Spleen (tissue), 11 donors: ENCODE measurements around the gene APOBEC3G. TPM values are rescaled to one million over a fixed set of nuclear protein-coding genes. Genes with fewer than 3 reads are reported as not detected.

Source experiments
- DNase-seq: peaks from one replicate; pipeline ENCODE4 v3.0.0-alpha.2; 2020
- H3K27ac ChIP-seq, 8 donors: fragments of 200-600 bp; sonication (generic) in 7 of 8; 1 replicate in 4 of 8; 2 replicates in 4 of 8; pipeline versions ENCODE4 v1.5.0 to v1.8.0; 2016 to 2021; ENCODE audit warnings: inconsistent platforms in 4 of 8, mild to moderate bottlenecking in 4 of 8, moderate library complexity in 1 of 8
- H3K27me3 ChIP-seq, 7 donors: fragments of 200-600 bp; sonication (generic) in 6 of 7; replicated peaks in 1 of 7; 1 replicate in 4 of 7; 2 replicates in 3 of 7; pipeline versions ENCODE4 v1.5.0 to v1.8.0; 2016 to 2021; ENCODE audit warnings: inconsistent platforms in 3 of 7, mild to moderate bottlenecking in 1 of 7
- H3K36me3 ChIP-seq, 6 donors: fragments of 200-600 bp; sonication (generic) in 5 of 6; 1 replicate in 4 of 6; 2 replicates in 2 of 6; pipeline versions ENCODE4 v1.5.0 to v1.8.0; 2016 to 2021; ENCODE audit warnings: inconsistent platforms in 2 of 6
- H3K4me1 ChIP-seq, 6 donors: fragments of 200-600 bp; sonication (generic) in 5 of 6; 1 replicate in 3 of 6; 2 replicates in 3 of 6; pipeline versions ENCODE4 v1.5.0 to v1.8.0; 2016 to 2021; ENCODE audit warnings: inconsistent platforms in 3 of 6
- H3K4me3 ChIP-seq, 8 donors: fragments of 200-600 bp; sonication (generic) in 7 of 8; 1 replicate in 4 of 8; 2 replicates in 4 of 8; pipeline versions ENCODE4 v1.5.0 to v1.8.0; 2016 to 2021; ENCODE audit warnings: inconsistent platforms in 4 of 8, mild to moderate bottlenecking in 4 of 8, moderate library complexity in 2 of 8
- H3K9me3 ChIP-seq, 8 donors: fragments of 200-600 bp; sonication (generic) in 7 of 8; 1 replicate in 4 of 8; 2 replicates in 4 of 8; pipeline versions ENCODE4 v1.5.0 to v1.8.0; 2016 to 2021; ENCODE audit warnings: inconsistent platforms in 4 of 8
- POLR2A ChIP-seq, 3 donors: fragments of 450-650 bp; IDR thresholded peaks; one replicate each; pipeline ENCODE4 v1.5.1; 2017; ENCODE audit warnings: antibody characterized with exemption in 3 of 3, mild to moderate bottlenecking in 1 of 3
- POLR2AphosphoS5 ChIP-seq, 3 donors: sonication (generic); formaldehyde crosslinking; IDR thresholded peaks; one replicate each; pipeline ENCODE4 v1.5.1; 2017; ENCODE audit warnings: antibody characterized with exemption in 3 of 3
- WGBS, 5 donors: extraction: QIAGEN DNeasy Blood & Tissue Kit in 3 of 5; methylation state at CpG; one replicate each; pipeline versions ENCODE4 v1.1.5 to v1.1.7; 2013 to 2018; 5-methylcytosine and 5-hydroxymethylcytosine counted together
- intact Hi-C: fragments of 100-400 bp; cut with DNase I; formaldehyde crosslinking; loops from one replicate; pipeline ENCODE4 v1.15.0; 2023; ENCODE audit warnings: low total_unique reads
- polyA plus RNA-seq, 3 donors: library from polyadenylated mRNA; stranded (reverse); fragments of 200-250 nt; gene quantifications; one replicate each; pipeline ENCODE4 v1.2.1, GENCODE V29; 2013
- total RNA-seq, 7 donors: library from RNA; depleted of rRNA in 3 of 7; stranded (reverse); fragments of >200 nt in 3 of 7; fragmentation: NEBNext Ultra II Directional in 4 of 7; extraction: Animal tissue kit (Norgen Biotek cat#: 25700) in 4 of 7; gene quantifications; one replicate each; pipeline versions ENCODE4 v1.1.0 to v1.2.1, GENCODE V29; 2016 to 2021
- TF ChIP-seq, protein P1 (sequence below), 11 experiments: fragments of 200-600 bp in 7 of 11; fragments of 450-650 bp in 4 of 11; sonication (generic) in 4 of 11; IDR thresholded peaks in 8 of 11; conservative IDR thresholded peaks in 3 of 11; 1 replicate in 7 of 11; 2 replicates in 4 of 11; pipeline versions ENCODE4 v1.4.0 to v1.8.0; 2016 to 2021; ENCODE audit warnings: antibody characterized with exemption in 11 of 11, inconsistent platforms in 4 of 11, mild to moderate bottlenecking in 1 of 11
- donor health status: healthy with polysubstance abuse.
- donor health status: DM: no; HTN: no; CAD: no; lungs with moderate emphysema.
- donor health status: DM: no; HTN: no; CAD: no.
- donor health status: Bipolar disorder and iron deficiency.
- donor health status: healthy.
- donor health status: DM: no; HTN: no; CAD: no.
- donor health status: DM: yes; HTN: yes; CAD: no.

APOBEC3G gene
- total and polyA plus RNA-seq, 10 donors = 44.3 to 72.8 (median 52.0) TPM

DNA sequence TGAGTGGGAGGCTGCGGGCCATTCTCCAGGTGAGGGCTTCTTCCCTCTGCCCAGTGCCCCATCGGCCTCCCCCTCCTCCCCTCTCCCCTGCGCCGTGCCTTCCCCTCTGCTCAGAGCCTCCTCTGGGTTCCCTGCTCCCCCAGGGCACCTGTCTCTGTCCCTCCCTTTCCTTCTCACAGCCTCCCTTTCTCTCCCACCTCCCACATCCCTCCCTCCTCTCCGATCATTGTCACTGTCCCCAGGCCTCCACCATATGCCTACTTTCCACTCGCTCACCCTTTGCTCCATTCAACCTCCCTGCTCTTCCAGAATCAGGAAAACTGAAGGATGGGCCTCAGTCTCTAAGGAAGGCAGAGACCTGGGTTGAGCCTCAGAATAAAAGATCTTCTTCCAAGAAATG, 10.0 kb downstream of the APOBEC3G start:
- Histone ChIP-seq H3K4me3 (no peak overlapping the region), H3K9me3 (no peaks in the 10 kb centered on the region), H3K27me3 (no peaks in the 10 kb centered on the region), H3K27ac (peak overlapping the region in 2 of 8 donors; percentile 9 to 40), H3K36me3 (peaks cover 0 to 51% (median 16%) of the 10 kb centered on the region in 6 donors), H3K4me1 (peaks cover 0 to 84% (median 39%) of the 10 kb centered on the region in 6 donors)
- peak; percentile 47 for DNase-seq
- intact Hi-C loops = no loop called here
- WGBS, 5 donors = 87 to 100% (median 90%) methylated on average over 4 to 6 of the region's 6 CpGs
- TF ChIP-seq, protein P1, sequence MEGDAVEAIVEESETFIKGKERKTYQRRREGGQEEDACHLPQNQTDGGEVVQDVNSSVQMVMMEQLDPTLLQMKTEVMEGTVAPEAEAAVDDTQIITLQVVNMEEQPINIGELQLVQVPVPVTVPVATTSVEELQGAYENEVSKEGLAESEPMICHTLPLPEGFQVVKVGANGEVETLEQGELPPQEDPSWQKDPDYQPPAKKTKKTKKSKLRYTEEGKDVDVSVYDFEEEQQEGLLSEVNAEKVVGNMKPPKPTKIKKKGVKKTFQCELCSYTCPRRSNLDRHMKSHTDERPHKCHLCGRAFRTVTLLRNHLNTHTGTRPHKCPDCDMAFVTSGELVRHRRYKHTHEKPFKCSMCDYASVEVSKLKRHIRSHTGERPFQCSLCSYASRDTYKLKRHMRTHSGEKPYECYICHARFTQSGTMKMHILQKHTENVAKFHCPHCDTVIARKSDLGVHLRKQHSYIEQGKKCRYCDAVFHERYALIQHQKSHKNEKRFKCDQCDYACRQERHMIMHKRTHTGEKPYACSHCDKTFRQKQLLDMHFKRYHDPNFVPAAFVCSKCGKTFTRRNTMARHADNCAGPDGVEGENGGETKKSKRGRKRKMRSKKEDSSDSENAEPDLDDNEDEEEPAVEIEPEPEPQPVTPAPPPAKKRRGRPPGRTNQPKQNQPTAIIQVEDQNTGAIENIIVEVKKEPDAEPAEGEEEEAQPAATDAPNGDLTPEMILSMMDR (IDR thresholded peaks at IDR 0.05 in 8 of 11, conservative IDR thresholded peaks at IDR 0.05 in 3 of 11) = no peak
- TF ChIP-seq POLR2A (IDR thresholded peaks at IDR 0.05) = no peak
- no peak for TF ChIP-seq POLR2AphosphoS5 (IDR thresholded peaks at IDR 0.05)

DNA sequence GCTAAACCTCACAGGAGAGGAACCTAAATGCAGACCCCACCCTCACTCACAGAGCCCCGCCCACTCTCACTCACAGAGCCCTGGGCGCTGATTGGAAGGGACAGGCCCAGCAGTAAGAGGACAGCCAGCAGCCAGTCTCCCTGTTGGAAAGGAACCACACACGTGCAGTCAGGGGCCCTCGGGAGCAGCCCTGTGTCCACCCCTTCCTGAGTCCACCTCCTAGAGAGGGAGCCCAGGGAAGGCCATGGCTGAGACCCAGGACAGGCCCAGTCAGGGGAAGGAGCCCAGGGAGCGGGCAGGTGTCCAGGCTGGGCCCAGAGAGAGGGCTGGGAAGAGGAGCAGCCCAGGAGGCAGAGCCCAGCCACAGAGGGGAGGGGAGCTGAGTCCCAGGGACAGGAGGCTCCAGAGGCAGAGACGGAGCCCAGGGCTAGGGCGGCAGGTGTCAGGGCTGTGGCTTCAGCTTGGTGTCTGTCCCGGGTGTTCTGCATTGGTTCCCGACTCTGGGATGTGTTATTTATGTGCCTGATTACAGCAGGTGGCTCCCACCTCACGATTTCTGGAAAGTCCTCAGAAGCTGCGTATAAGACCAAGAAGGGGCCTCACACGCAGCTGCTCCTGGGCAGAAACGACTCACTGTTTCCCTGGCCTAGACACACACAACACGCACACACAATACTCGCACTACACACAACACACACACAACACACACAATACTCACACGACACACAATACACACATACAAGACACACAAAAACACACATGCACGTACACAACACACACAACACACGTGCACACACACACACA, 11.0 kb downstream of the APOBEC3G start:
- WGBS, 5 donors = 67 to 76% (median 72%) methylated on average over 15 to 18 of the region's 18 CpGs
- TF ChIP-seq POLR2AphosphoS5 (IDR thresholded peaks at IDR 0.05) (peak in 1 of 3 donors; percentile 21), POLR2A (IDR thresholded peaks at IDR 0.05) (no peak)
- Histone ChIP-seq H3K36me3 (peaks cover 0 to 41% (median 12%) of the 10 kb centered on the region in 6 donors), H3K9me3 (no peaks in the 10 kb centered on the region), H3K4me3 (no peak overlapping the region), H3K4me1 (peaks cover 6 to 84% (median 42%) of the 10 kb centered on the region in 6 donors), H3K27me3 (no peaks in the 10 kb centered on the region), H3K27ac (peak overlapping the region in 4 of 8 donors; percentile 28 to 92 (median 68))
- DNase-seq = peak; percentile 68
- intact Hi-C loops = no loop called here

DNA sequence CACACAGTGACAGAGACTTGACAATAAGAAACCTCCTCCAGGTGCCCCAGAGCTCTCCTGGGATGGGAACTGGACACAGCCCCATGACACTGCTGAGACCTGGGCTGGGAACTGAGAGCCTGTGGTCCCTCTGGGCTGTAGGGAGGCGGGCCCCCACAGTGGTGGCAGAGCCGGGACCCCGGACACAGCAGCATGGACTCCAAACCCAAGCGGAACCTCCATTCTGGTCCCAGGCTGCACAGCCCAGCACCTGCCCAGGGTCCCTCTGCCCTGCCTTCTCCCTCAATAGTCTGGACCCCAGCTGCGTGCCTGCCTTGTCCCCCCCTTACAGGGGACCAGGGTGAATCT, 11.6 kb downstream of the APOBEC3G start:
- Histone ChIP-seq H3K4me3 (no peak overlapping the region), H3K27ac (peak overlapping the region in 3 of 8 donors; percentile 49 to 92 (median 88)), H3K4me1 (peaks cover 6 to 84% (median 42%) of the 10 kb centered on the region in 6 donors), H3K9me3 (no peaks in the 10 kb centered on the region), H3K27me3 (no peaks in the 10 kb centered on the region), H3K36me3 (peaks cover 0 to 37% (median 10%) of the 10 kb centered on the region in 6 donors)
- TF ChIP-seq POLR2AphosphoS5 (IDR thresholded peaks at IDR 0.05) (no peak), POLR2A (IDR thresholded peaks at IDR 0.05) (no peak)
- TF ChIP-seq, protein P1 (IDR thresholded peaks at IDR 0.05 in 8 of 11, conservative IDR thresholded peaks at IDR 0.05 in 3 of 11) = no peak
- WGBS, 5 donors = 88 to 97% (median 91%) methylated on average over 5 of the region's 5 CpGs; no CpG with 5 or more reads in 1 of the 5 donors
- intact Hi-C loops = no loop called here
- no peak for DNase-seq

DNA sequence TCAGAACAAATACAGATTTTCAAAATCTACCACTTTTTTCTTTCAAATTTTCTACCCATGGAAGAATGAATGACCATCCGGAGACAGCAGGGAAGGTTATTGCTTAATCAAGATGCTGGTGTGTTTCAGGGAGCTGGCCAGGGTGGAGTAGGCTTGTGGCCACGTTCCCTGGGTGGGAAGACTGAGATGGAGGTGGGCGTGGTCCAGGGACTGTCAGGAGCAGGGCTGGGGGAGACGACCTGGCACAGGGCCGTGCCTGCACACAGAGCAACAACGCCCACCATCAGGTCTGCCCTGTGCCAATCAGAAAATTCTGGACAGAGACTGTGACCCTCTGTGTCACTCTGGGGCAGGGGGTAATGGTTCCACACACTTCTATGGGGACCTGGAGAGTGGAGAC, 12.9 kb downstream of the APOBEC3G start:
- intact Hi-C loops = no loop called here
- Histone ChIP-seq H3K27ac (peak overlapping the region; percentile 63 to 92 (median 79)), H3K27me3 (no peaks in the 10 kb centered on the region), H3K9me3 (no peaks in the 10 kb centered on the region), H3K4me3 (peak overlapping the region in 1 of 8 donors; percentile 56), H3K4me1 (peaks cover 9 to 86% (median 54%) of the 10 kb centered on the region in 6 donors), H3K36me3 (peaks cover 0 to 25% (median 4%) of the 10 kb centered on the region in 6 donors)
- WGBS, 5 donors = 74 to 90% (median 79%) methylated on average over 6 of the region's 6 CpGs
- TF ChIP-seq, protein P1 (IDR thresholded peaks at IDR 0.05 in 8 of 11, conservative IDR thresholded peaks at IDR 0.05 in 3 of 11) = no peak
- TF ChIP-seq POLR2A (IDR thresholded peaks at IDR 0.05) (no peak), POLR2AphosphoS5 (IDR thresholded peaks at IDR 0.05) (no peak)
- DNase-seq = no peak
